Ovary (tissue), 3 donors: ENCODE results near the gene NPL.

ENCODE experiments used
- POLR2A ChIP-seq: fragments of 450-650 bp; IDR thresholded peaks from one replicate; pipeline ENCODE4 v1.6.1; 2017; ENCODE audit warnings: antibody characterized with exemption, mild to moderate bottlenecking, moderate library complexity
- TF ChIP-seq, protein P1 (sequence below), 3 donors: fragments of 450-650 bp in 2 of 3; fragments of 200-600 bp in 1 of 3; IDR thresholded peaks; one replicate each; pipeline versions ENCODE4 v1.5.1 to v1.8.0; 2016 to 2022; ENCODE audit warnings: antibody characterized with exemption in 3 of 3, mild to moderate bottlenecking in 1 of 3
- donor health status: DM: no; HTN: no; CAD: no.

- TF ChIP-seq, protein P1, sequence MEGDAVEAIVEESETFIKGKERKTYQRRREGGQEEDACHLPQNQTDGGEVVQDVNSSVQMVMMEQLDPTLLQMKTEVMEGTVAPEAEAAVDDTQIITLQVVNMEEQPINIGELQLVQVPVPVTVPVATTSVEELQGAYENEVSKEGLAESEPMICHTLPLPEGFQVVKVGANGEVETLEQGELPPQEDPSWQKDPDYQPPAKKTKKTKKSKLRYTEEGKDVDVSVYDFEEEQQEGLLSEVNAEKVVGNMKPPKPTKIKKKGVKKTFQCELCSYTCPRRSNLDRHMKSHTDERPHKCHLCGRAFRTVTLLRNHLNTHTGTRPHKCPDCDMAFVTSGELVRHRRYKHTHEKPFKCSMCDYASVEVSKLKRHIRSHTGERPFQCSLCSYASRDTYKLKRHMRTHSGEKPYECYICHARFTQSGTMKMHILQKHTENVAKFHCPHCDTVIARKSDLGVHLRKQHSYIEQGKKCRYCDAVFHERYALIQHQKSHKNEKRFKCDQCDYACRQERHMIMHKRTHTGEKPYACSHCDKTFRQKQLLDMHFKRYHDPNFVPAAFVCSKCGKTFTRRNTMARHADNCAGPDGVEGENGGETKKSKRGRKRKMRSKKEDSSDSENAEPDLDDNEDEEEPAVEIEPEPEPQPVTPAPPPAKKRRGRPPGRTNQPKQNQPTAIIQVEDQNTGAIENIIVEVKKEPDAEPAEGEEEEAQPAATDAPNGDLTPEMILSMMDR (IDR thresholded peaks at IDR 0.05): no peak
- TF ChIP-seq POLR2A: no peak
Measured at GRCh38 chr1:182835806-182836205, 46.2 kb downstream of the NPL start.
